DMS114 treated with DMSO at 0.1 percent for 48 hours (cell line): ENCODE measurements around the gene PPIH.
A peak's percentile ranks its signal among the peaks of the same experiment; 100 is the strongest.
"Not testable (repeated sequence)": the region's sequence is repeated elsewhere in the genome, so short reads cannot be mapped to it uniquely, and the experiment has no call there.

Experiments
- DNase-seq: peaks from one replicate; lab custom pipeline; 2025; ENCODE audit not compliant: unreplicated experiment; lab: John Stamatoyannopoulos, UW

Gene PPIH

DNA sequence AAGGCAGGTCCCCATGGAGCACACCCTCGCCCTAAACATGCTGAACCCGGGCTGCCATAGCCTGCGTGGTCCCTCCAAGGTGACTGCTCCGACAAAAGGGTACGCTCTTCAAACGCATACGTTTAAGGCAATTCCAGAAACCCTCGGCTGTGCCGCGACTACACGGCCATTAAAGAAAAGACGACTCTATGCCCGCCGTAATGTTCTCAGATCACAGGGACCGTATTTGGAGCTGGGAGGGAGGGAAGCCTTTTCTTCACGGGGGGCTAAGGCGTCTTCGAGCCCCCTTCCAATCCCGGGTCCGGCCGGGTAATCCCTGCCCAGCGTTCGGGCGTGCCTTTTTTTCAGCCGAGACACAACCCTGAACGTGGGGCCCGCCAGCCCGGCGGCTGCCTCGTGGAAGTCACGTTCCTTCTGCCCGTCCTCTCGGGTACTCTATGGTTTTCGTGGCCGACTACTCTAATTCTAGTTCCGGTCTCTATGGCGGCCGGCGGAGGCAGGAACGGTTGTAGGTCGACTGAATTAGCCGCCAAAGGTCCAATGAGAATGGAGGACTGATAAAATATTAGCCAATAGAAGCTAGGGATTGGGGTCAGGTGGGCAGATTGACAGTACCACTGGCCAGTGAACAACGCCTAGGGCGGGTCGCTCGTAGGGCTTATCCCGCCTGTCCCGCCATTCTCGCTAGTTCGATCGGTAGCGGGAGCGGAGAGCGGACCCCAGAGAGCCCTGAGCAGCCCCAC is 23.7 kb downstream of the PPIH start, which contains the start of gene YBX1:
Gene YBX1 (plus strand): TSS at position 678 of the 743 bp plus-strand sequence. CDS start 148 bp downstream, outside the sequence.
- peak; percentile 99 for DNase-seq

DNA sequence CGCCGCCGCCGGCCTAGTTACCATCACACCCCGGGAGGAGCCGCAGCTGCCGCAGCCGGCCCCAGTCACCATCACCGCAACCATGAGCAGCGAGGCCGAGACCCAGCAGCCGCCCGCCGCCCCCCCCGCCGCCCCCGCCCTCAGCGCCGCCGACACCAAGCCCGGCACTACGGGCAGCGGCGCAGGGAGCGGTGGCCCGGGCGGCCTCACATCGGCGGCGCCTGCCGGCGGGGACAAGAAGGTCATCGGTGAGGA is 24.2 kb downstream of the PPIH start:
- DNase-seq: not testable (repeated sequence)

DNA sequence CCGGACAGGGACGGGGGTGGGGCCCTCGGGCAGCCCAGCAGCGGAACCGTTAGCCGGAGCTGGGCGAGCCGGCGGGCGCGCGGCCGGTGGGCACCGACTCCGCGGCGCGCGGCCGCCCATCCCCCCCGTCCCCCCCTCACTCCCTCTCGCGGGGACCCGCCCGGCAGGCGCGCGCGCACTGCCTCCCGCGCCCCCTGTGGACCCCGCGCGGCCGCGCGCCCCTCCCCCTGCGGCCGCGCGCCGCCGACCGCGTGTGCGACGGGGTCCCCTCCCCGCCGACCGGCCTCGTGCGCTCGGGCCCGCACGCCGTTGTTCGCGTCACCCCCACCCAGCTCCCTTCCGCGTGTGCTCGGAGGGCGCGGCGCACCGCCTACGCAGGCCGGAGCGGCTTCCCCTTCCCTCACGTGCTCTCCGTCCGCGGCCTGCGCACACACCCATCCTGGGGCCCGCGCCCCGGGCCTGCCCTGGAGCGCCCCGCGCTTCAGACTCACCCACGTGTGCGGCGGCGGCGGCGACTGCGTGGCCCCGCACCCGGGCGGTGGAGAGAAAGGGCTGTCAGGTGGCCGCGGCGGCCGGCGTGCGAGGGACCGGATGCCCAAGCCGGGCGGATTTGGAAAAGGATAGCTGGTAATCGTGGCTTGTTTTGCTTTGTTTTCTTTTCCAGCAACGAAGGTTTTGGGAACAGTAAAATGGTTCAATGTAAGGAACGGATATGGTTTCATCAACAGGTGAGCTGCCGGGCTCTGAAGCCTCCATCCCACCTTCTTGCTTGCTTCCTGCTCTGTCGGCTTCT is 24.7 kb downstream of the PPIH start:
- no peak for DNase-seq

- DNase-seq: peak; percentile 67
Observed at GRCh38 chr1:42684139-42684538, 25.9 kb downstream of the PPIH start.

DNA sequence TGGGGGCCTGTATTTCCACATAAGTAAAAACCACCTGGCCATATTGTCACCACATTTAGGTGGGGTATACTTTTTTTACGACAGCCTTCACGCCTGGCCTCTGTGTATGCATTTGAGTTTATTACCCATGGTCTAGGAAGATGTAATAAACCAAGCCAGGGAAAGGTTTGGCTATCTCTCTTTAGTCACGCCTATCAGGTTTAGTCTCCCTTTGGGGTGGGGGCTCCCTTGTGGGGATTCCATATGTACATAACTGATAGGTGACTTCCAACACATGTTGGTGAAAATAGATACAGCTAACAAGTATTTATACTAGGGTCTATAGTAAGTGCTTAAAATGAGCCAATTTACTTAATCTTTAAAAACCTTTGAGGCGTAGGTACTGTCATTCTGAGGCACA is 28.2 kb downstream of the PPIH start:
- DNase-seq: no peak

DNA sequence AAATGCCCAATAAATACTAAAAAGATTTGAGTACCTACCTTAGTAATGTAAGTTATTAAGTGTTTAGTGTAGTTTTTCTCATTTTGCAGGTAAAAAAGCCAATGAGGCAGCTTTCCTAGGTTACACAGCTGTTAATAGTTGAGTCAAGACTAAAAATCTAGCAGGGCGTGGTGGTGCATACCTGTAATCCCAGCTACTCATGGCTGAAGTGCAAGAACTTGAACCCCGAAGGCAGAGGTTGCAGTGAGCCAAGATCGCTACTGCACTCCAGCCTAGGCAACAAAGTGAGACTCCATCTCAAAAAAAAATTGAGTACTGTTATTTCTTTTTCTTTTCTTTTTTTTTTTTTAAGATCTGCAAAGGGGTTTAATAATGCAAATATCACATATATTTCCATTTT is 31.7 kb downstream of the PPIH start:
- no peak for DNase-seq

DNA sequence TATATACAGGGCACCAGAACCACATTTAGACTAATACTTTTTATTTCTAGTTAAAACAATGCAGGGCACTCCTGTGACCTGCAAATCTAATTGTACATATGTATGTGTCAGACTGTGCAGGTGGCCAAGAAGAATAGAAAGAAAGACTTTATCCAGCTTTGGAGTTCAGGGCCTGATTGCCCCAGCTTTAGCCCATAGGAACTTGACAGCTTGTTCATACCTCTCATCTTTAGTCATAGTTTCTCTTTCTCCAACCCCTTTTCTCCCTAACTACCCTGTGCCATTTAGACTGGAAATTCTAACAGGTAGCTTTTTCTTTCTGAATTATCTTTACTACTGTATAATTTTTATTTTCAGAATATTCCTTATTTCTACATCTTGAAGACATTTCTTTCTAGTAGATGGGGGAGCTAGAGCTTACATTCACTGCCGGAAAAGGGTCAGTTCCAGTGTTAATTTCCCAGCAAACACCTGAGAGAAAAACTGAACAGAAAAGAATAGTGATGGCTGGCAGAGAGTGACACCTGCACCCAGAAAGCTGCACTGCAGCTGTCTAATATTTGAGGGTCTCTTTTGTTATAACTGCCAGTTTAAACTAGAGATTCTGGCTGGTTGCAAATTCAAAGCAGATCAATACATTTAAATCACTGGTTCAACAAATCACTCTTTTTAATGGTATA is 32.4 kb downstream of the PPIH start:
- DNase-seq: no peak

DNA sequence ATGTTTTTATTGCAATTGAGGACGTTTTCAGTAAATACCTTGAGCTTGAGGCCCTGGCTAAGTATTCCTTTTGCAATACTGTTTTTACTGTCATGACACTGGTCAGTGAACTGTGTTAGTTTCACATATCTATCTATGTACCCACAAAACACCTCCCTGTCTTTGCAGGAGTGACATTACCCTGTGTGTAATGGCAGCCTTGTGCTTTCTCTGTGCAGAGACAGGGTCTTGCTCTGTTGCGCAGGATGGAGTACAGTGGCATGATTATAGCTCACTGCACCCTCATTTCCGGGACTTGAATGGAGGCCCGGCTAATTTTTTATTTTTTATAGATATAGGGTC is 32.9 kb downstream of the PPIH start:
- DNase-seq: no peak

- DNase-seq: no peak
Observed at GRCh38 chr1:42692461-42692860, 34.2 kb downstream of the PPIH start.

GRCh38 chr1:42692911-42693310 is 34.7 kb downstream of the PPIH start:
- DNase-seq: no peak

DNA sequence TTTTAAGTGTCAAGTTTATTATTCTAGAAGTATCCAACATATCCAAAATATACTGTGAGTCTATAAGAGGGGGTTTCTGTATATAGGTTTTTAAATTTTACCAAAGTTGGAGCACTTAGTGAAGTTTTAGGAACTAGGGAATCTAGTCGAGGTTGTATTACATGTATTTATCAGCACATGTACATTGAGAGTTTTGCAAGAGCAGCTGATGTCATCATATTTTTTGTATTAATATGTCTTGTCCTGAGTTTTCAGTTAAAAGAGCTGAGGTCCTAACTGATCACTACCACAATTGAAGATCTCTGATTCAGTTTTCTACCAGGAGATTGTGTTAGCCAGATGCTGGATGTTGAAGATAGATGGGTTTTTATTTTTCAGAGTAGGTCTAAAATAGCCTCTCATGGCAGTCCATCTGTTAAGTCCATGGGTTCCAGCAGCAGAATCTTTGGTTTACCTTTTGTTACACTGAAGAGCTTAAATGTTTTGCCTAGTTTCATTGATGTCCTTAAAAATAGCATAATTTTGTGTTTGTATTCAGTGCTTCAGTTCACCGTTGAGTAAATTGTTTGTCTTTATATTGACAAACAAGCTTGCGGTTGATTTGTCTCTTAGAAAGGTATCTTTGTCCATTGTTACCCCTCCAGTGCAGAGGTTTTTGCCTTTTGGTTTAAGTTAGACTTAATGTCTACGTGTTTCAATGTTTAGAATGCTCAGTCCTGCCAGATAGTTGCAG is 40.0 kb downstream of the PPIH start:
- no peak for DNase-seq

GRCh38 chr1:42700006-42700405 is 41.8 kb downstream of the PPIH start:
- DNase-seq: no peak

DNA sequence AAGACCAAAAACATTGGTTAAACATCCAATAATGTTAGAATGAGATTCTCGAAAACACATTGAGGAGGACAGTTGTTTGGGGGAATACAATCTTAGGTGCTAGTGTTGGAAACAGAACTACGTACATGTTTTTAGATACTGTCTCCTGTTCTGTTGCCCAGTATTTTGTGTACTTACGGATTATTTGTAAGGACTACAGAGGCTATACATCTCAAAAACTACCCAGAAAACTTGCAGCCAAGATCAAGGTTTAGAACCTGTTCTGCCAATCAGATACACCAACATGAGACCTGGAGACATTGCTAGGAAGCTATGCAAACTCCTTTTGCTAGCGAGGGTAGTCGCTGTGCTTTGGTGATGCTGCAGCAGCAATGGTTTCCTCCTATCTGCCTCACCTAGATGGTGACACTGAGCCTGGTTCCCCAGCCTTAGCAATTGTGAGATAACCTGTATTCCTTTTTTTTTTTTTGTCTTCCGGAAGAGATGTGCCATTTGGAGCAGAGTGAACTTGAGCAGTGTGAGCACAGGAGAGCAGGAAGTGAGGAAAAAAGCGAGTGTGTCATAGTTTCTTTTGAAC is 45.8 kb downstream of the PPIH start:
- DNase-seq: no peak

DNA sequence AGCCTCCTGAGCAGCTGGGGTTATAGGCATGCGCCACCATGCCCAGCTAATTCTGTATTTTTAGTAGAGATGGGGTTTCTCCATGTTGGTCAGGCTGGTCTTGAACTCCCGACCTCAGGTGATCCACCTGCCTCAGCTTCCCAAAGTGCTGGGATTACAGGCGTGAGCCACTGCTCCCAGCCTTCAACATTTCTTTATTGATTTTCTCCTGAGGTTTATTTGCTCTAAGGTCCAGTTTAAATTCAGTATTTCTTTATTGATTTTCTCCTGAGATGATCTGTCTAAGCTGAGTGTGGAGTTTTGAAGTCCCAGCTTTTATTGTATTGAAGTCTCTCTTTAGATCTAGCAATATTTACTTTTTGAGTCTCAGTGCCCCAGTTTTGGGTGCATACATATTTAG is 54.6 kb downstream of the PPIH start:
- DNase-seq: not testable (repeated sequence)

GRCh38 chr1:42713293-42713692 is 55.1 kb downstream of the PPIH start:
- no peak for DNase-seq

DNA sequence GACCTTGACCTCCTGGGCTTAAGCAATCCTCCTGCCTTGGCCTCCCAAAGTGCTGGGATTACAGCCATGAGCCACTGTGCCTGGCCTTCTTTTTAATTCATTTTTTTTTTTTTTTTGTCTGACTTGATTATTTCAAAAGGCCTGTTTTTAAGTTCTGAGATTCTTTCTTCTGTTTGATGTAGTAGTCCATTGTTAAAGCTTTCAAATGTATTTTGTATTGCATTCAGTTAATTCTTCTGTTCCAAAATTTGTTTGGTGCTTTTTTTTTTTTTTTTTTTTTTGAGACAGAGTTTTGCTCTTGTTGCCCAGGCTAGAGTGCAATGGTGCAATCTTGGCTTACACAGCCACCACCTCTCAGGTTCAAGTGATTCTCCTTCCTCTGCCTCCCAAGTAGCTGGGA is 56.2 kb downstream of the PPIH start:
- DNase-seq: not testable (repeated sequence)

DNA sequence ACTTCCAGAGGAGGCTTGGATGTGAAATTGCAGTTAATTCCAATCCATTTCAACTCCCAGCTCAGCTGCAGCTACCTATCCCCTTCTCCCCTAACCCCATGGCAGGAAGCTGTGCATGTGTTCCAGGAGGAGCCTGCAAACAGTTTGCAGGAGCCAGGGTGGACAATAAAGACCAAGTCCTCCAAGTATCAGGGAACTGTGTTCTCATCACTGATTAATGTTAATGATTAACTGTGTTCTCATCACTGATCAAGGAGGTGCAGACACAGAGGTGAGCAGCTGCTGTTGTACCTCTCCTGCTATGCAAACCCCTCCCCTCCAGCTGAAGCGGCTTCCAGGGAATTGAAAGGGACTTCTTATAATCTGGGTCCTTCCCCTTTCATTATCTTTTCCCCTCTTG is 62.6 kb downstream of the PPIH start:
- DNase-seq: no peak

DNA sequence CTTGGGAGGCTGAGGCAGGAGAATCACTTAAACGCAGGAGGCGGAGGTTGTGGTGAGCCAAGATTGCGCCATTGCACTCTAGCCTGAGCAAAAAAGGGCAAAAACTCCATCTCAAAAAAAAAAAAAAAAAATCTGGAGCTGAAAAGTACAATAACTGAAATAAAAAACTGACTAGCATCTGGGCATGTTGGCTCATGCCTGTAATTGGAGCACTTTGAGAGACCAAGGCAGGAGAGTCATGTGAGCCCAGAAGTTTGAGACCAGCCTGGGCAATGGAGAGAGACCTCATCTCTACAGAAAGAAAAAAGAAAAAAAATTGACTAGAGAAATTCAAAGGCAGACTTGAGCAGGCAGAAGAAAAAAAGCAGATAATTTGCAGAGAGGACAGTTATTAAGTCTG is 63.7 kb downstream of the PPIH start:
- DNase-seq: no peak

DNA sequence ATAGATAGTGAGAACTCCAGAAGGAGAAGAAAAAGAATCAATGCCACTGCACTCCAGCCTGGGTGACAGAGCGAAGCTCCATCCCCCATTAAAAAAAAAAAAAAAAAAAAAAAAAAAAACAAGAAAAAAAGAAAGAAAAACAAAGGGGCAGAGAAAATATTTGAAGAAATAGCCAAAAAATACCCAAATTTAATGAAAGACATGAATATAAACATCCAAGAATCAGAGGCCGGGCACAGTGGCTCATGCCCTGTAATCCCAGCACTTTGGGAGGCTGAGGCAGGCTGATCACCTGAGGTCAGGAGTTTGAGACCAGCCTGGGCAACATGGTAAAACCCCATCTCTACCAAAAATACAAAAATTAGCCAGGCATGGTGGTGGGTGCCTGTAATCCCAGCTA is 64.2 kb downstream of the PPIH start:
- not testable (repeated sequence) for DNase-seq

DNA sequence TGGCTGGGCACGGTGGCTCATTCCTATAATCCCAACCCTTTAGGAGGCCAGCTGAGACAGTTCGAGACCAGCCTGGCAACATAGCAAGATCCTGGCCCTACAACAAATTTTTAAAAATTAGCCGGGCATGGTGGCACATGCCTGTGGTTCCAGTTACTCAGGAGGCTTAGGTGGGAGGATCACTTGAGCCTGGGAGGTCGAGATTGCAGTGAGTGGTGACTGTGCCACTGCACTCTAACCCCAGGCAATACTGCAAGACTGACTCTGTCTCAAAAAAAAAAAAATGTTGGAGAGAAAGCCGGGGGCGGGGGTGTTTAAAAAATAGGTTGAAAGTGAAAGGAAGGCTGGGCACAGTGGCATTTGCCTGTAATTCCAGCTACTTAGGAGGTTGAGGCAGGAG is 65.3 kb downstream of the PPIH start:
- DNase-seq: no peak

GRCh38 chr1:42725820-42726219 is 67.6 kb downstream of the PPIH start:
- not testable (repeated sequence) for DNase-seq
